ENCODE measurements around the gene SRRM3. TPM values are rescaled to one million over a fixed set of nuclear protein-coding genes. Genes with fewer than 3 reads are reported as not detected.

The SRRM3 gene
- total and polyA plus RNA-seq, 2 experiments from 2014 or later: 8.6 to 13.8 TPM

- ATAC-seq: no peak
- H3K4me1 ChIP-seq (ENCODE audit: insufficient read depth): peaks cover 8% of the 10 kb centered on the region; the same call in 1 of the 2 replicates
- Mint-ChIP-seq H3K4me1 (peaks cover 11% of the 10 kb centered on the region), H3K4me3 (no peak overlapping the region), H3K36me3 (ENCODE audit: low read depth) (peaks cover 7% of the 10 kb centered on the region), H3K9me3 (peaks cover 5% of the 10 kb centered on the region; the same call in 2 of the 3 replicates), H3K27me3 (ENCODE audit: insufficient read depth, low read depth, poor library complexity) (peaks cover 40% of the 10 kb centered on the region), H3K27ac (no peak overlapping the region)
- no peak for DNase-seq (ENCODE audit: low spot score)
- H3K27me3 ChIP-seq (ENCODE audit: insufficient read depth): peaks cover 13% of the 10 kb centered on the region
- peaks cover 20% of the 10 kb centered on the region; the same call in 1 of the 2 replicates for H3F3A ChIP-seq (replicated peaks; ENCODE audit: low read depth)
- no peak overlapping the region for H2AFZ ChIP-seq
- H3K36me3 ChIP-seq (ENCODE audit: insufficient read depth): no peaks in the 10 kb centered on the region
- H3K4me3 ChIP-seq: no peak overlapping the region
- no peak overlapping the region for H3K4me2 ChIP-seq
- TF ChIP-seq EZH2phosphoT487 (IDR thresholded peaks at IDR 0.05; ENCODE audit: unreplicated experiment) (no peak), NANOG (IDR thresholded peaks at IDR 0.05; ENCODE audit: borderline replicate concordance) (no peak), ZNF331 (CRISPR knock-in tag; IDR thresholded peaks at IDR 0.05; ENCODE audit: low read depth) (no peak), EZH2 (IDR thresholded peaks at IDR 0.05; ENCODE audit: low read depth, unreplicated experiment) (no peak), REST (IDR thresholded peaks at IDR 0.05; ENCODE audit: unreplicated experiment) (no peak), STAT1 (IDR thresholded peaks at IDR 0.05; ENCODE audit: unreplicated experiment) (no peak), ZNF462 (CRISPR knock-in tag; IDR thresholded peaks at IDR 0.05) (no peak), ZNF114 (CRISPR knock-in tag; IDR thresholded peaks at IDR 0.05) (no peak)
- no peak overlapping the region for H3K27ac ChIP-seq (ENCODE audit: low read depth)
- H3K79me2 ChIP-seq (replicated peaks; ENCODE audit: insufficient read depth): no peaks in the 10 kb centered on the region
- no peaks in the 10 kb centered on the region for H3K9me2 ChIP-seq (ENCODE audit: insufficient read depth)
- no peaks in the 10 kb centered on the region for H4K20me1 ChIP-seq (replicated peaks; ENCODE audit: insufficient read depth)
Observed at GRCh38 chr7:76301000-76301399, 99.3 kb downstream of the SRRM3 start.

All from GM23338 (cell line).